ENCODE data around the gene FLOT1.
"Not testable (repeated sequence)": the region's sequence is repeated elsewhere in the genome, so short reads cannot be mapped to it uniquely, and the experiment has no call there.

DNA sequence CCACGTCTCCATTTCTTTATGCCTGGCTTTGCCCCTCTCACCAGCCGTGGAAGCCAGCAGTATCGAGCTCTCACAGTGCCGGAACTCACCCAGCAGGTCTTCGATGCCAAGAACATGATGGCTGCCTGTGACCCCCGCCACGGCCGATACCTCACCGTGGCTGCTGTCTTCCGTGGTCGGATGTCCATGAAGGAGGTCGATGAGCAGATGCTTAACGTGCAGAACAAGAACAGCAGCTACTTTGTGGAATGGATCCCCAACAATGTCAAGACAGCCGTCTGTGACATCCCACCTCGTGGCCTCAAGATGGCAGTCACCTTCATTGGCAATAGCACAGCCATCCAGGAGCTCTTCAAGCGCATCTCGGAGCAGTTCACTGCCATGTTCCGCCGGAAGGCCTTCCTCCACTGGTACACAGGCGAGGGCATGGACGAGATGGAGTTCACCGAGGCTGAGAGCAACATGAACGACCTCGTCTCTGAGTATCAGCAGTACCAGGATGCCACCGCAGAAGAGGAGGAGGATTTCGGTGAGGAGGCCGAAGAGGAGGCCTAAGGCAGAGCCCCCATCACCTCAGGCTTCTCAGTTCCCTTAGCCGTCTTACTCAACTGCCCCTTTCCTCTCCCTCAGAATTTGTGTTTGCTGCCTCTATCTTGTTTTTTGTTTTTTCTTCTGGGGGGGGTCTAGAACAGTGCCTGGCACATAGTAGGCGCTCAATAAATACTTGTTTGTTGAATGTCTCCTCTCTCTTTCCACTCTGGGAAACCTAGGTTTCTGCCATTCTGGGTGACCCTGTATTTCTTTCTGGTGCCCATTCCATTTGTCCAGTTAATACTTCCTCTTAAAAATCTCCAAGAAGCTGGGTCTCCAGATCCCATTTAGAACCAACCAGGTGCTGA, 18.4 kb downstream of the FLOT1 start:
- TF ChIP-seq CTCF (IDR thresholded peaks at IDR 0.05 in 4 of 5, conservative IDR thresholded peaks at IDR 0.05 in 1 of 5); POLR2A (IDR thresholded peaks at IDR 0.05): not testable (repeated sequence)
